Adrenal gland (tissue), 12 donors: ENCODE data around the gene EPHA6. TPM values are rescaled to one million over a fixed set of nuclear protein-coding genes. Genes with fewer than 3 reads are reported as not detected.

Source experiments
- DNase-seq, 7 donors: peaks; one replicate each; pipeline ENCODE4 v3.0.0-alpha.2; 2019 to 2020
- H3K27ac ChIP-seq, 5 donors: fragments of 200-600 bp; sonication (generic) in 4 of 5; 1 replicate in 3 of 5; 2 replicates in 2 of 5; pipeline versions ENCODE4 v1.5.1 to v1.8.0; 2016 to 2020; ENCODE audit warnings: mild to moderate bottlenecking in 1 of 5
- H3K27me3 ChIP-seq: fragments of 200-600 bp; 2 replicates; pipeline ENCODE4 v1.8.0; 2021
- H3K36me3 ChIP-seq, 2 donors: fragments of 200-600 bp; replicated peaks in 1 of 2; 1 replicate in 1 of 2; 2 replicates in 1 of 2; pipeline versions ENCODE4 v1.5.1 to v1.8.0; 2018 to 2022
- H3K4me1 ChIP-seq, 2 donors: fragments of 200-600 bp; replicated peaks in 1 of 2; 1 replicate in 1 of 2; 2 replicates in 1 of 2; pipeline versions ENCODE4 v1.5.1 to v1.8.0; 2018 to 2021
- H3K4me3 ChIP-seq, 4 donors: fragments of 200-600 bp; sonication (generic) in 3 of 4; one replicate each; pipeline ENCODE4 v1.5.1; 2016 to 2018
- H3K9me3 ChIP-seq, 3 donors: fragments of 200-600 bp; sonication (generic) in 1 of 3; replicated peaks in 1 of 3; 1 replicate in 2 of 3; 2 replicates in 1 of 3; pipeline versions ENCODE4 v1.5.1 to v1.8.0; 2016 to 2021
- CTCF ChIP-seq, 6 experiments: fragments of 450-650 bp in 4 of 6; fragments of 200-600 bp in 2 of 6; sonication (generic) in 1 of 6; IDR thresholded peaks; 1 replicate in 5 of 6; 2 replicates in 1 of 6; pipeline versions ENCODE4 v1.5.1 to v1.8.0; 2016 to 2021; ENCODE audit warnings: antibody characterized with exemption in 6 of 6, mild to moderate bottlenecking in 2 of 6, moderate library complexity in 1 of 6
- POLR2A ChIP-seq, 2 donors: fragments of 450-650 bp; IDR thresholded peaks; one replicate each; pipeline ENCODE4 v1.6.1; 2017; ENCODE audit warnings: antibody characterized with exemption in 2 of 2, mild to moderate bottlenecking in 2 of 2, moderate library complexity in 1 of 2
- WGBS, 4 donors: extraction: QIAGEN DNeasy Blood & Tissue Kit in 2 of 4; methylation state at CpG; one replicate each; pipeline versions ENCODE4 v1.1.5 to v1.1.7; 2013 to 2017; 5-methylcytosine and 5-hydroxymethylcytosine counted together
- intact Hi-C, 2 donors: fragments of 100-400 bp; cut with DNase I; formaldehyde crosslinking; loops; one replicate each; pipeline versions ENCODE4 v1.14.1 to v1.15.0; 2022 to 2023
- polyA plus RNA-seq, 3 donors: library from polyadenylated mRNA; stranded (reverse); fragments of 200-250 nt in 2 of 3; fragments of 350-450 nt in 1 of 3; fragmentation: Illumina TruSeq in 1 of 3; extraction: RNeasy Lipid Tissue Mini Kit (QIAGEN cat#74804) in 1 of 3; gene quantifications; one replicate each; pipeline ENCODE4 v1.2.3, GENCODE V29; 2013 to 2014
- total RNA-seq, 9 donors: library from RNA; depleted of rRNA in 4 of 9; stranded (reverse); fragments of >200 nt in 4 of 9; fragments of 120-200 nt in 1 of 9; fragmentation: NEBNext Ultra II Directional in 1 of 9; extraction: Animal tissue kit (Norgen Biotek cat#: 25700) in 1 of 9; gene quantifications; one replicate each; pipeline versions ENCODE4 v1.1.0 to v1.2.4, GENCODE V29; 2013 to 2023
- donor health status: healthy with polysubstance abuse.
- donor health status: Bipolar disorder and iron deficiency.
- donor health status: DM: yes; HTN: yes; CAD: no.
- donor health status: DM: no; HTN: no; CAD: no.
- donor health status: DM: no; HTN: no; CAD: no.
- donor health status: DM: yes; HTN: yes; CAD: no.

Gene EPHA6
- total and polyA plus RNA-seq, 12 donors: 0.07 to 2.1 (median 0.07) TPM; not detected in 9

DNA sequence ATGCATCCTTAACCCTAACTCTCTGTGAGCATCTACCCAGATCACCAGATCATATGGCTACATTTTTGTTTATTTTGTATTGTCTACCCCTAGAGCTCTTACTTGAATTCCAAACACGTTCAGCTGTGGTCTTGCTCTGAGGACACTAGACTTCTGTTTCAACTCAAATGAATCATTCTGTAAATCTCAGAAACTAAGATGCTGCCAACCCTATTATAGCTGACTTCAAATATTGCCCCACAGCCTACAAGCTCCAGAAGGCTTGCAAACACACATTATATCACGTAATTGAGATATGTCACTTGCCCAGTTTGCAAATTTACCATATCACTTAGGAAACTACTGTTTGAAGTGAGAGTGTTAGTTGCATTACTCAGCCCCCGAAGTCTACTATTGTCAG lies 524.0 kb downstream of the EPHA6 start:
- WGBS, 4 donors: 58 to 75% (median 69%) methylated on average over 3 of the region's 3 CpGs

GRCh38 chr3:97340940-97341339 lies 526.5 kb downstream of the EPHA6 start:
- Histone ChIP-seq H3K4me1 (no peaks in the 10 kb centered on the region), H3K4me3 (no peak overlapping the region), H3K36me3 (no peaks in the 10 kb centered on the region), H3K27me3 (no peaks in the 10 kb centered on the region), H3K27ac (no peak overlapping the region), H3K9me3 (no peaks in the 10 kb centered on the region)
- no peak for DNase-seq
- intact Hi-C loops: no loop called here
- TF ChIP-seq CTCF (IDR thresholded peaks at IDR 0.05): no peak
- no peak for TF ChIP-seq POLR2A (IDR thresholded peaks at IDR 0.05)
- WGBS, 4 donors: 32 to 52% (median 36%) methylated on average over 2 of the region's 2 CpGs

More for the DNA sequence above, 524.0 kb downstream of the EPHA6 start:
- DNase-seq: no peak
- intact Hi-C loops: no loop called here
- Histone ChIP-seq H3K27ac (no peak overlapping the region), H3K36me3 (no peaks in the 10 kb centered on the region), H3K9me3 (no peaks in the 10 kb centered on the region), H3K4me3 (no peak overlapping the region), H3K4me1 (no peaks in the 10 kb centered on the region), H3K27me3 (no peaks in the 10 kb centered on the region)
- TF ChIP-seq POLR2A (IDR thresholded peaks at IDR 0.05) (no peak), CTCF (IDR thresholded peaks at IDR 0.05) (no peak)

GRCh38 chr3:97347780-97348179 lies 533.4 kb downstream of the EPHA6 start:
- Histone ChIP-seq H3K36me3 (no peaks in the 10 kb centered on the region), H3K4me1 (no peaks in the 10 kb centered on the region), H3K27ac (no peak overlapping the region), H3K9me3 (no peaks in the 10 kb centered on the region), H3K27me3 (no peaks in the 10 kb centered on the region), H3K4me3 (no peak overlapping the region)
- intact Hi-C loops: no loop called here
- TF ChIP-seq POLR2A (IDR thresholded peaks at IDR 0.05): no peak
- no peak for TF ChIP-seq CTCF (IDR thresholded peaks at IDR 0.05)
- DNase-seq: no peak
- WGBS, 4 donors: 39 to 46% (median 42%) methylated on average over 1 of the region's 1 CpG

DNA sequence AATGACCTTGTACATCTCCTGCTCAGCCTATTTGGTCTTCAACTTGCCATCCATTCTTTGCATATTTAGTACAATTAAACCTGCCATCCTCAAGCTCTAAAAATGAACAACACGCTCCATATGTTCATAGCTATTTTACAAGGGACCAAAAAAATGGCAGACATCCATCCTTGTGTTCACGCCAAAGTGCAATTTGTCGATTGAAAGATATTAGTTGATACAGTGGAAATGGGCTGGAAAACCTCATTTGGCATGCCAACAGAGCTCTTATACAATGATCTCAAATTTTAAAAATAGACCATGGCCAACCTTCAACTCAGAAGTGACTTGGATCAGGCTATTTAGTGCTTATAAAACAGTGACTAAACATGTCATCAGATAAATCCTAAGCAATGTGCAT lies 536.6 kb downstream of the EPHA6 start:
- no peaks in the 10 kb centered on the region for H3K36me3 ChIP-seq
- H3K27me3 ChIP-seq: no peaks in the 10 kb centered on the region
- no peak overlapping the region for H3K27ac ChIP-seq
- H3K9me3 ChIP-seq: peaks cover 0 to 4% (median 0%) of the 10 kb centered on the region in 3 donors
- H3K4me1 ChIP-seq: no peaks in the 10 kb centered on the region
- 78 to 89% (median 87%) methylated on average over 3 of the region's 3 CpGs for WGBS, 4 donors
- TF ChIP-seq POLR2A (IDR thresholded peaks at IDR 0.05) (no peak), CTCF (IDR thresholded peaks at IDR 0.05) (no peak)
- no peak overlapping the region for H3K4me3 ChIP-seq
- intact Hi-C loops: no loop called here
- no peak for DNase-seq
